NOMO-1 (cell line): ENCODE results near the gene CFAP97D2.
"Not testable (repeated sequence)": the region's sequence is repeated elsewhere in the genome, so short reads cannot be mapped to it uniquely, and the experiment has no call there.

Experiments
- DNase-seq, 2 experiments: peaks; one replicate each; lab custom pipeline; 2025; ENCODE audit not compliant: unreplicated experiment in 2 of 2; lab: John Stamatoyannopoulos, UW

The CFAP97D2 gene

DNA sequence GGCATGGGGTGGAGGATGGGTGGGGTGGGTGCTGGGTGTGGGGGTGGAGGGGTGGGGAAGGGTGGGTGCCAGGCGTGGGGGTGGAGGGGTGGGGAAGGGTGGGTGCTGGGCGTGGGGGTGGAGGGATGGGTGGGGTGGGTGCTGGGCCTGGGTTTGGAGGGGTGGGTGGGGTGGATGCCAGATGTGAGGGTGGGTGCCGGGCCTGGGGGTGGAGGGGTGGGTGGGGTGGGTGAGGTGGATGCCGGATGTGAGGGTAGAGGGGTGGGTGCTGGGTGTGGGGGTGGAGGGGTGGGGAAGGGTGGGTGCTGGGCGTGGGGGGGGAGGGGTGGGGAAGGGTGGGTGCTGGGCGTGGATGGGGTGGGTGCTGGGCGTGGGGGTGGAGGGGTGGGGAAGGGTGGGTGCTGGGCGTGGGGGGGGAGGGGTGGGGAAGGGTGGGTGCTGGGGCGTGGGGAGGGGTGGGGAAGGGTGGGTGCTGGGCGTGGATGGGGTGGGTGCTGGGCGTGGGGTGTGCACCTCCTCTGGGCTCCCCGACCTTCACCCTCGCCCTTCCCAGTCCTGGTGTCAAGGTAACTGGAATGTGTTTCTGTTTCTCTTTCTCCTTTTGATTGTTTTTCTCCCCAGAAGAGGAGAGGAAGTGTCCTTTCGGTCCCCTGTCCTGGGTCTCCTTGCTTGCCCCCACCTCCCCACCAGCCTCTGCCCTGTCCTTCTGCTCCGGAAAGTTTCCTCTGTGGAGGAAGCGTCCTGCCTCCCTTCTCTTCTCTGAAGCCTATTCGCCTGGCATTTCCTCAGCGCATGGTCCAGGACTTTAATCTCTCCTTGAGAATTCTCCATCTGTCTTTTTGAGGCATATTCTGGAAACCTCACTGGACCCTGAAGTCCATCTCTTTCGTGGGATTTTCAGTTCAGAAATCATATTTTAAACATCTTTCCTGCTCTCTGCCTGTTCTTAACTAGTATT lies 22.9 kb upstream of the CFAP97D2 start:
- DNase-seq: no peak

DNA sequence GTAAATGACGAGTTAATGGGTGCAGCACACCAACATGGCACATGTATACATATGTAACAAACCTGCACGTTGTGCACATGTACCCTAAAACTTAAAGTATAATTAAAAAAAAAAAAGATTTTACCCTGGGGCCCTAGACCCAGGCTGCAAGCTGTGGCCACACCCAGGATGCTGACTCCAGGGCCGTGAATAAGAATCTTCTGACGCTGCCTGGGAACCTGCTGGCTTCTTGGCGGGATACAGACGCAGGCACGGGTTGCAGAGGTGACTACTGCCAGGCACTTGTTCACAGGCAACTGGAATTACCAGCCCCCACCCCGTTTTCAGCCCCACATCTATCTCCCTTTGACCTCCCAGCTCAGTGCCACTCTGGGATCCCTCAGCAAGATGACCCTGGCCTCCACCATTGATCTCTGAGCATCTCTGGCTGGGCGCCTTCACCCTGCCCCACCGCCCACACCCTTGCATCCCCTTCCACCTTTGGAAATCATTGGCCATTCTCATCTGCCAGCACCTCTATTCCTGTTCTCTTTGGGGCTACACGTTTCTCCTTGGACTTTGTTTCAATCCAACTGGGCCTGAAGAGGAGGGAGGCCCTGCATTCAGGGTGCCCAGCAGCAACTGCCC lies 21.1 kb upstream of the CFAP97D2 start:
- DNase-seq: no peak

DNA sequence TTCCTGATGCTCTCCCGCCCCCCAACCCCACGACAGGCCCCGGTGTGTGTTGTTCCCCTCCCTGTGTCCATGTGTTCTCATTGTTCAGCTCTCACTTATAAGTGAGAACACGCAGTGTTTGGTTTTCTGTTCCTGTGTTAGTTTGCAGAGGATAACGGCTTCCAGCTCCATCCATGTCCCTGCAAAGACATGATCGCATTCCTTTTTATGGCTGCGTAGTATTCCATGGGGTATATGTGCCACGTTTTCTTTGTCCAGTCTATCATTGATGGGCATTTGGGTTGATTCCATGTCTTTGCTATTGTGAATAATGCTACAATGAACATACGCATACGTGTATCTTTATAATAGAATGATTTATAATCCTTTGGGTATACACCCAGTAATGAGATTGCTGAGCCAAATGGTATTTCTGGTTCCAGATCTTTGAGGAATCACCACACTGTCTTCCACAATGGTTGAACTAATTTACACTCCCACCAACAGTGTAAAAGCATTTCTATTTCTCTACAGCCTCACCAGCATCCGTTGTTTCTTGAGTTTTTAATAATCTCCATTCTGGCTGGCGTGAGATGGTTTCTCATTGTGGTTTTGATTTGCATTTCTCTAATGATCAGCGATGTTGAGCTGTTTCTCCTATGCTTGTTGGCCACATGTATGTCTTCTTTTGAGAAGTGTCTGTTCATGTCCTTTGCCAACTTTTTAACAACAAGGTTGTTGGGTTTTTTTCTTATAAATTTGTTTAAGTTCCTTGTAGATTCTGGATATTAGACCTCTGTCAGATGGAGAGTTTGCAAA lies 20.0 kb upstream of the CFAP97D2 start:
- not testable (repeated sequence) for DNase-seq

DNA sequence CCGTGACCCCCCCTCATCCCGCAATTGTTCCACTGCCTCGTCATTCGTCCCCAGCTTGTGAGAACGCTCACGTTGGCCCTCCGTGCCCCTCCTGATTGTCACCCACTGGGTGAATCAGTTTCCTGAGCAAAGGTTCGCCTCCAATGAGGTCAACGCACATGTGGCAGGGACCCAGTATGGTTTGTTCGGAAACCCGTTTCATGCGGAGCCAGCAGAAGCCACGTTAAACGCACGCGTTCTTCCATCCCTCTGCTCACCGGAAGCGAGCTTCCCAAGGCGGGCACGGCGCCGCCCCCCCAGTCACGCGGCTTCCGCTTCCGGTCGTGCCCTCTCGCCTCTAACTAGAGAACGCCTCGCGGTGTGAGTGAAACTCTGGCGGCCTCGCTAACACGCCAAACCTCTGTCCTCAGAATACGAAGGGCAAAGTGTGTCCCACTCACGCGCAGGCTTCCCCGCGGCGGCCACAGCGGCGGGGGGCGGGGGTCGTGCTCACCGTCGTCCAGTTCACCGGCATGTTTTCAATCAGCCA lies 18.0 kb upstream of the CFAP97D2 start:
- no peak for DNase-seq

DNA sequence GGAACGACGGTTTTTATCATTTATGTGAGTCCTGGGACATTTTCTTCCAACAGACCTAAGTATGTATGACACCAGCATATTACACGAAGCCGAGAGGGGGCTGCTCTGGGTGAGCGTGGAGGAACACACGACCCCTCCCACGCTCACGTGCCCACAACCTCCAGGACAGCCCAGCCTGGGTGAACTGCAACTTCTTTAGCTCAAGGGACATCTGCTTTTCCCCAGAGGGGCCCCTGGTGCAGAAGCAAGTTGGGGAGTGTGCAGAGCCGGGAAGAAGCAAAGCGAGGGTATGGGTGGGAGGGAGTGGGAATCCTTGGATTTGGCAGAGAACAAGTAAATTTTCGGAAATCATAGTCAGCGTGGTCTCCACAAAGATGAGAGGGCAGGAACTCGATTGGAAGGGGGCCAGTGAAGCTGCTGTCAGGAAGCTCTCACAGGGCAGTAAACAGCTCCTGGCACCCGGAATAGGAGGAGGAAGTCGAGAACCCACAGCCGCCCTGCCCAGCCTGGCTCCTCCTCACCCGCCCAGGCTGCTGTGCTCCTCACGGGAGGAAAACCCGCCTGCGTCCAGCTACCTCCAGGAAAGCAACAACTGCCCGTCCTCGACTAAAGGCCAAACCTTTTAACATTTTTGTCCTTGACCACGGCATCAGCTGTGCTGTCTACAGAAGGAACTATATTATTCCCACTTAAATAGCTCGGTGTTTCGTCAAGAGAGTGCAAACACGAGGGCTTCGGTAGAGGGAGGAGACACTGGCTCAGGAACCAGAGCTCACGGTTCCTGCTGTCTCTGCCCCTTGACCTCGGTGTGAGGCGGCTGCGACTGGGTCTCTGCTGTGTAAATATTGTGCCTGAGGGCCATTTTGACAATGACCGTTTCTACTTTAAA lies 17.2 kb upstream of the CFAP97D2 start:
- peak; percentile 59 to 63 for DNase-seq

DNA sequence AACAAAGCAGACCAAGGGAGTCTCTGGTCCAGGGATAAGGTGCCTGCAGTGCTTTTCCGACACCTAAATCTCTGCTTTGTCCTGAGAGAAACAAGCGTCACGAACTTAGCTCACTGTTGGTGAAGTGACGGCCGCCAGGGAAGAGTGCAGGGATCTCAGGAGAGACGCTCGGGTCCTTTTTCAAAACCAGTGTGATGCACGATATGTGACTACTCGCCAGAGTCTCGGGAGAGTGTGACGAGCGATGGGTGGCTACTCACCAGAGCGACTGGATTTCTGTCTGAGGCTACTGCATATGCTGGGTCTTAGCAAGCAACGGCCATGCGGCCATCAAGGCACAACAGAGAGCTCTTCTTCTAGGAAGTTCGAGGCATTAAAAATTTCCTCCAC lies 16.5 kb upstream of the CFAP97D2 start:
- DNase-seq: no peak

DNA sequence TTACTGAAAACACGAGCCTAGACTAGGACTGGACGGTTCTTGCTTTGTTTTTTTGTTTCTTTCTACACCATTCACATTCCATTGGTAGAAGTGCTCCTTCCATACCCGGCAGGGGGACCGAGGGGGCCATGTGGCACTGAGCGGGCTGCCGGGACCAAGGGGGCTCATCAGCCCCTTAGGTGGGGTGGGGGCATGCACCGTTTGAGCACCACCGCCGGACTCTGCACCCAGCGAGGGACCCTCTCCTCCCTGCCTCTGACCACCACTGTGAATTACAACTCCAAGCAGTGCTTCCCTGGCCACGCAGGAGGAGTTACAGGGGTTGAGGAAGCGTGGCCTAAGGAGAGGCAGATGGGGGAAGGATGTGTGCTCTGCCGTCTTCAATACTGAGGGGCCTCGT lies 15.0 kb upstream of the CFAP97D2 start:
- no peak for DNase-seq

DNA sequence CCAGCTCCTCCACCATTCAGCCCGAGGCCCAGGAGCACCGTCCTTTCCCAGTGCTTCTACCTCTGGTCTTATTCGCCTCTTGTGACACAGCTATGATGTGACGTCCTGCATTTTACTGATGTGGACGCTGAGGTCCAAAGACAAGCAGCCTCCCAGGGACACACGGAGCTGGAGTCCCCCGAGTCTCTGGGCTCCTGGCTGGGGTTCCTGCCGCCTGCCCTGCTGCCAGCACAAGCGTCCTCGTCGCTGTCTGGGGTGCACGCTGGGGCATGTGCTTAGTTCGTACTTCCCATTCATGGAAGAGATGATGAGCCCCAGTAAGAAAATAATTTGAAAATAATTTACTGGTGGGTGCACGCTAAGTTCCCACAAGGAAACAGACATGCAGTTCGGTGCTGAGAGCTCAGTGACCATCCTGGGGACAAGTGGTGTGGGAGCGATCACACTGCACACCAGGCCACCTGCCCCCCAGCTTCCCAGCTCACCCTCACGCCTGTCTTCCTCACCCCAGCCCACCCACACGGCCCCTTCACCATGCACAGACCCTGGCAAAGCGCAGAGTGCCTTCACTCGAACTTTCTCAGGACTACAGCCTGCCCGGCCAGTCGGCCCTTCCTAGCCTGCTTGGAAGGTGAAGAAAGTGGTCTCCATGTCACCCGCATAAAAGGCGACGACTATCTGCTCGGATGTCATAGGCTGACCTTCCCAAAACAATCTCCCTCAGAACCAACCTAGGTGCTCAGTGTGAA lies 14.2 kb upstream of the CFAP97D2 start:
- DNase-seq: no peak

DNA sequence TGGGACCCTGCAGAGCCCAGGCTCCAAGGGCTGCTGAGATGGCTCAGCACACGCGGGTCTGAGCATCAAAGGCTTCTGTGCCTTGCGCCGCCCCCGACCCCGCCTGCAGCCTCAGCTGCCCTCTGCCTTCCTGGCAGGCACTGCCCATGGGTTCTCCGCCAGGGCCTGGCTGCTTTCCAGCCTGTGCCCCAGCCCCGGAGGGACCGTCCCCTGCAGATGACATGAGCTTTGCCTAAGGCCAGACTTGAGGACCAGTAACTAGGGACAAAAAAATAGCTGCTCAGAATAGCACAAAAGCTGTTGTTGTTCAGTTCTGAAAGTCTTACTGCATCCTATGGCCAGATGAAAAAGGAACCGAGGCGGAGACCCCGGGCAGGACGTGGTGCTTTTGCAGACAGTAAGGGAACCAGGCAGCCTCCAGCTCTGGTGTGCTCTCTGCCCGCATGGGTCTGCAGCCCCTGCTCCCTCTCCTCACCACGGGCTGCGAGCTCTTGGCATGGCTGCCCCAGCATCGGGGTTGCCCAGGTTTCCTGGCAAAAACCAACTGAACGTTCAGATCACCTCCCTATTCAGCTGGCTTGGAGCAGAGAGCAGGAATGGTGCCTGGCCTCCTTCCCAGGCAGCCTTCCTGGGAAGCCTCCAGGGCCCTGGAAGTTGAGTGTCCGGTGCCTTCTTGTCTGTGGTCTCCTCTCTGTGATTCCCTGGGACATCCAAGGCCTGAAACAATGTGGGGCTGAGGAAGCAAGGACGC lies 12.5 kb upstream of the CFAP97D2 start:
- no peak for DNase-seq

DNA sequence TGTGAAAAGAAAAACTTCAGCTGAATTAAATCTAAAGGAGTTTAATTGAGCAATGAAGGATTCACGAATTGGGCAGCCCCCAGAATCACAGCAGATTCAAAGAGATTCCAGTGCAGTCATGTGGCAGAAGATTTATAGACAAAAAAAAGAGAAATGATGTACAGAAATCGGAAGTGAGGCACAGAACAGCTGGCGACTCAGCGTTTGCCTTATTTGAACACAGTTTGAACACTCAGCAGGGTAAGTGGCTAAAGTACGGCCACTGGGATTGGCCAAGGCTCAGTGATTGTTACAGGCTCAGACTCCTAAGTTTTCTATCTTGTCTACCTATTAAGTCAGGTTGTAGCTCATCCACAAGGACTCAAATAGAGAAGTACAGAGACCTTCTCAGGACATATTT lies 11.6 kb upstream of the CFAP97D2 start:
- peak; percentile 71 to 90 for DNase-seq

DNA sequence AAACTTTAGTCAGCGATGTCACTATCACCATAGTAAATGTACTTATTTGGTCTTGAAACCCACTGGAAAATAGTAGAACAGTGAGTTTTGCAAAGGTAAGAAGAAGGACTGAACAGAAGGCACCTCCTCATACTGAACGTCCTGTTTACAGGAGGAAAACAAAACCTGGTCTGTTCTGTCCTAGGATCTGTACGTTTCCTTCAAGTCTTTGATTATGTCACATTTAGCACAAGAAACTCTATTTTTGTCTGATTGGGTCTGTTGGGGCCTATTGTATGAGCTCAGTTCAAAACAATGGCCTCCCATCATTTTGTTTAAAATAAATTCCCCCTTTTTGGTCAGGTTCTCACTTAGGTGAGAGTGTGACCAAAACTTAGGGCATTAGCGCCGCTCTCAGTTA lies 11.2 kb upstream of the CFAP97D2 start:
- DNase-seq: no peak

DNA sequence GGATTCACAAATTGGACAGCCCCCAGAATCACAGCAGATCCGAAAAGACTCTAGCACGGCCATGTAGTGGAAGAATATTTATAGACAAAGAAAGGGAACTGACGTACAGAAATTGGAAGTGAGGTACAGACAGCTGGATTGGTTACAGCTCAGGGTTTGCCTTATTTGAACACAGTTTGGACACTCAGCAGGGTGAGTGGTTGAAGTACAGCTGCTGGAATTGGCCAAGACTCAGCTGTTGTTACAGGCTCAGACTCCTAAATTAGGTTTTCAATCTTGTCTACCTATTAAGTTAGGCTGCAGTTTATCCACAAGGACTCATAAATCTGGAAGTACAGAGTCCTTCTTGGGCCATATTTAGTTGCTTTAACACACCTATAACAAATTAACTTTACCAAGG lies 5.8 kb upstream of the CFAP97D2 start:
- DNase-seq: no peak

DNA sequence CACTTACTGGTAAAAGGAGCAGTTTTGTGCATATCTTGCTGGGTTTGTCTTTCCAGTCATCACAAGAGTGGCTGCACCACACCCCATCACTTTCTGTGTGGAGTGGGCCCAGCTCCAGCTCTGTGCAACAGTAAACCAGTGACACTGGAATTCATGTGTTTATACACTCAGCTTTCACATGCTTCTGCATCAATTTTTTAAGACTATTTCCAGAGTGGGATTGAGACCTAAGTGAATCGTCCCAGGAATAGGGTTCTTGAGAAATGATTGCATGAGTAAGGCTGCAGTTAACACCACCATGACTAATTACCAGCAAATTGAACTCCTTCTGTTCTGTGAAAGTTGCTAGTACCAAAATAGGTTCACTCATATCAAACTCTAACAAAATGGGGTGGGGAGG lies 5.3 kb upstream of the CFAP97D2 start:
- DNase-seq: no peak

DNA sequence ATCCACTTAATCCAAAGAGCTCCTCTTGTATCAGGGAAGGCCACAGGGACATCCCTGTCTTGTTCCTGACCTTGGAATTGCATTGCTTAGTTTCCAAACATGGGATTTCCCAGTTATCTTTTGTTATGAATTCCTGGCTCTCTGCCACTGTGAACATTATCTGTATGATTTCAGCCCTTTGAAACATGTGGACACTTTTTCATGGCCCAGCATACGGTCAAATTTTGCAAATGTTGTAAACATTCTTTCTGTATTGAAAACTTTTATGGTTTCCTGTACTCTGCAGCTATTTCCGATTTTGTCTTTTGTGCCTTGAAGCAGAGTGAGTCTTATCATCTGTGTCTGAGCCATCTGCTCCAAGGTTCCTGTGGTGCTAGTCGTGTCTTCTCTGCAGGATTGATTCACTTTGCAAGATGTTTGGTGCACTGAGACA lies 4.5 kb upstream of the CFAP97D2 start:
- DNase-seq: no peak

DNA sequence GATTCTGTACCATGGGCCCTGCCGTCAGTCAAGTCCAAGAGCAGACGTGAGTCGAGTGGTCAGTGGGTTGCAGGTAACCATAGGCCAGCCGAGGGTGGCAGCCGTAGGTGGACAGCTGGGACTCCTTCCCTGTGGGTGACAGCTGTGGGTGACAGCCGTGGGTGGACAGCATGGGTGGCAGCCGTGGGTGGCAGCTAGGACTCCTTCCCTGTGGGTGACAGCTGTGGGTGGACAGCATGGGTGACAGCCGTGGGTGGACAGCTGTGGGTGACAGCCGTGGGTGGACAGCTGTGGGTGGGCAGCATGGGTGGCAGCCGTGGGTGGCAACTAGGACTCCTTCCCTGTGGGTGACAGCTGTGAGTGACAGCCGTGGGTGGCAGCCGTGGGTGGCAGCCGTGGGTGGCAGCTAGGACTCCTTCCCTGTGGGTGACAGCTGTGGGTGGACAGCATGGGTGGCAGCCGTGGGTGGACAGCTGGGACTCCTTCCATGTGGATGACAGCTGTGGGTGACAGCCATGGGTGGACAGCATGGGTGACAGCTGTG lies 2.6 kb upstream of the CFAP97D2 start:
- DNase-seq: not testable (repeated sequence)

DNA sequence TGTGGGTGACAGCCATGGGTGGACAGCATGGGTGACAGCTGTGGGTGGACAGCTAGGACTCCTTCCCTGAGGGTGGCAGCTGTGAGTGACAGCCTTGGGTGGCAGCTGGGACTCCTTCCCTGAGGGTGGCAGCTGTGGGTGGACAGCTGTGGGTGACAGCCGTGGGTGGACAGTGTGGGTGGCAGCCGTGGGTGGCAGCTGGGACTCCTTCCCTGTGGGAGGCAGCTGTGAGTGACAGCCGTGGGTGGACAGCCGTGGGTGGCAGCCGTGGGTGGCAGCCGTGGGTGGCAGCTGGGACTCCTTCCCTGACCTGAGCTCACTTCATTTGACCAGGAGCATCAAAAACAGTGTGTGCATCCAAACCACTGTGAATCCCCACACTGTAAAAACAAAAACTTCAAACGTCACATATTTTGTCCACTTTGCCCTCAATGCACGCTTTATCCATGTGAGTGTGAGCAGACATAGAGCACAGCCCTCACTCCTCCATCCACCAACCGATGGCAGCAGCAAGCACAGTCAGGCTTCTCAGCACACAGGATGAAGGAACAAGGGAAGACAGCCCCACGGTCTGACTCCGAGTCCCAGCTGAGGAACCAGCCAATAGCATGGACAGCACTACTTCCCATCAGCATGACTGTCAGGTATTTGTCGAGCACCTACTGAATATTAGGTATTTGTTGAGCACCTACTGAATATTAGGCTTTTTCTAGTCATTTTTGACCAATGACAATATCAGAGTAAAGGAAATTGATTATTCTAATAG lies 1.6 kb upstream of the CFAP97D2 start:
- DNase-seq: no peak

DNA sequence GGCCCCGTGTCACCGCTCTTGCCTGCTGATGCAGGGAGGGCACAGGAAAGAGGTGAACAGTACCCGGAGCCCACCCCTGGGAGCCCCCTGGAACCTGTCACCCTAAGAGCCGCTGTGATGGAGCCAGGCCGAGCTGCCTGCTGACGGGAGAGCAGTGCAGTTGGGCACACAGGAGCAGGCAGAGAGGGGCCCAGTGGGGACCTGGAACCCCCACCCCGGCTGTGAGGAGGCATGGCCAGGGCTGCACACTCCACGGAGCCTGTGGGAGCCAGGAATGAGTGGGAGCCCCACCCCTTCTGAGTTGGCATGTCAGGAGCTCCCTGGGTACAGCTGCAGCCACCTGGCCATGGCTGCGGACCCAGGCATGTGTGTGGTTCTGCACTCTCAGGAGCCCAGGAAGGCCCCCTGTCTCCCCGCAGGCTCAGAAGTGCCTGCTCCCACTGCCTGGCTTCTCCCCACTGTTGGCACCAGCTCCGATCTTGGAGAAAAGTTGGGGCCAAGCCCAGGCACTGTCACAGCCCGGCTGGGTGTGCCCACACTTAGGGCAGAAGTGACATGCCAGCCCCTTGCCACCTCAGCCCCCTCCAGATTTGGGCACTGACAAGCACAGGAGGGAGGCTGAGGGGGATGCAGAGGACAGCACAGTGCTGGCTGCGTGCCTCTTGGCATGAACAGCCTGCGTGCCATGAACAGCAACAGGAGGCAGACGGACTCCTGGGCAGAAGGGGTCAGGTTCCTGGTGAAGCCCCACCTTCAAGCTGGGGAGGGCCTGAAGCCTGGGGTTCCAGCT lies 6.3 kb downstream of the CFAP97D2 start:
- no peak for DNase-seq
